ENCODE data around the gene FLYWCH2.

GRCh38 chr16:2852731-2853507 lies 30.1 kb upstream of the FLYWCH2 start:
- TF ChIP-seq, protein P1, sequence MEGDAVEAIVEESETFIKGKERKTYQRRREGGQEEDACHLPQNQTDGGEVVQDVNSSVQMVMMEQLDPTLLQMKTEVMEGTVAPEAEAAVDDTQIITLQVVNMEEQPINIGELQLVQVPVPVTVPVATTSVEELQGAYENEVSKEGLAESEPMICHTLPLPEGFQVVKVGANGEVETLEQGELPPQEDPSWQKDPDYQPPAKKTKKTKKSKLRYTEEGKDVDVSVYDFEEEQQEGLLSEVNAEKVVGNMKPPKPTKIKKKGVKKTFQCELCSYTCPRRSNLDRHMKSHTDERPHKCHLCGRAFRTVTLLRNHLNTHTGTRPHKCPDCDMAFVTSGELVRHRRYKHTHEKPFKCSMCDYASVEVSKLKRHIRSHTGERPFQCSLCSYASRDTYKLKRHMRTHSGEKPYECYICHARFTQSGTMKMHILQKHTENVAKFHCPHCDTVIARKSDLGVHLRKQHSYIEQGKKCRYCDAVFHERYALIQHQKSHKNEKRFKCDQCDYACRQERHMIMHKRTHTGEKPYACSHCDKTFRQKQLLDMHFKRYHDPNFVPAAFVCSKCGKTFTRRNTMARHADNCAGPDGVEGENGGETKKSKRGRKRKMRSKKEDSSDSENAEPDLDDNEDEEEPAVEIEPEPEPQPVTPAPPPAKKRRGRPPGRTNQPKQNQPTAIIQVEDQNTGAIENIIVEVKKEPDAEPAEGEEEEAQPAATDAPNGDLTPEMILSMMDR (IDR thresholded peaks at IDR 0.05; ENCODE audit: low read length): no peak
- TF ChIP-seq EZH2 (IDR thresholded peaks at IDR 0.05; ENCODE audit: borderline replicate concordance, low read length): no peak

Measured in OCI-LY1 (cell line).